GM18858 (cell line): ENCODE data around the gene CTBP2.

Experiments
- ATAC-seq: cut with Tn5 transposase; IDR thresholded peaks from one replicate; pipeline ENCODE4 v1.9.1; 2021; ENCODE audit not compliant: unreplicated experiment

The CTBP2 gene

GRCh38 chr10:125159932-125160855, at the start of gene CTBP2:
Gene CTBP2, minus strand, starts transcription at chr10:125160563.
- ATAC-seq = no peak

GRCh38 chr10:125209591-125210355, 49.4 kb upstream of the CTBP2 start:
- no peak for ATAC-seq

- ATAC-seq = no peak
Measured at GRCh38 chr10:125208854-125209565, 48.6 kb upstream of the CTBP2 start.

- ATAC-seq = no peak
Measured at GRCh38 chr10:125206623-125207022, 46.3 kb upstream of the CTBP2 start.

GRCh38 chr10:125205431-125205830, 45.1 kb upstream of the CTBP2 start:
- no peak for ATAC-seq

GRCh38 chr10:125204400-125204799, 44.0 kb upstream of the CTBP2 start:
- ATAC-seq = no peak

GRCh38 chr10:125203186-125203800, 42.9 kb upstream of the CTBP2 start:
- ATAC-seq = no peak

GRCh38 chr10:125201791-125202622, 41.6 kb upstream of the CTBP2 start:
- no peak for ATAC-seq

- ATAC-seq = peak; percentile 90
Measured at GRCh38 chr10:125201108-125201524, 40.8 kb upstream of the CTBP2 start.

GRCh38 chr10:125200396-125200795, 40.0 kb upstream of the CTBP2 start:
- no peak for ATAC-seq

GRCh38 chr10:125199270-125199669, 38.9 kb upstream of the CTBP2 start:
- no peak for ATAC-seq

- no peak for ATAC-seq
Measured at GRCh38 chr10:125194814-125195213, 34.5 kb upstream of the CTBP2 start.

- ATAC-seq = no peak
Measured at GRCh38 chr10:125193306-125193877, 33.0 kb upstream of the CTBP2 start.

- ATAC-seq = no peak
Measured at GRCh38 chr10:125192620-125193019, 32.3 kb upstream of the CTBP2 start.

GRCh38 chr10:125192005-125192404, 31.6 kb upstream of the CTBP2 start:
- ATAC-seq = no peak

GRCh38 chr10:125190946-125191345, 30.6 kb upstream of the CTBP2 start:
- ATAC-seq = no peak

- ATAC-seq = no peak
Measured at GRCh38 chr10:125190414-125190813, 30.1 kb upstream of the CTBP2 start.

GRCh38 chr10:125189162-125189561, 28.8 kb upstream of the CTBP2 start:
- ATAC-seq = no peak
